GM12864 (cell line): ENCODE data around the gene RNF175.

Source experiments
- DNase-seq: peaks from one replicate; pipeline ENCODE4 v3.0.0-alpha.2; 2011; ENCODE audit warnings: low read depth
- H3K4me3 ChIP-seq: 2 replicates; pipeline ENCODE4 v1.5.1; 2011; ENCODE audit warnings: mild to moderate bottlenecking, low read depth, low read length, control low read depth
- TF ChIP-seq, protein P1 (sequence below): IDR thresholded peaks from 2 replicates; pipeline ENCODE4 v1.5.1; 2011; ENCODE audit warnings: low read depth, mild to moderate bottlenecking, moderate library complexity, low read length, control low read depth, inconsistent platforms; ENCODE audit errors: missing control alignments

Gene RNF175

DNA sequence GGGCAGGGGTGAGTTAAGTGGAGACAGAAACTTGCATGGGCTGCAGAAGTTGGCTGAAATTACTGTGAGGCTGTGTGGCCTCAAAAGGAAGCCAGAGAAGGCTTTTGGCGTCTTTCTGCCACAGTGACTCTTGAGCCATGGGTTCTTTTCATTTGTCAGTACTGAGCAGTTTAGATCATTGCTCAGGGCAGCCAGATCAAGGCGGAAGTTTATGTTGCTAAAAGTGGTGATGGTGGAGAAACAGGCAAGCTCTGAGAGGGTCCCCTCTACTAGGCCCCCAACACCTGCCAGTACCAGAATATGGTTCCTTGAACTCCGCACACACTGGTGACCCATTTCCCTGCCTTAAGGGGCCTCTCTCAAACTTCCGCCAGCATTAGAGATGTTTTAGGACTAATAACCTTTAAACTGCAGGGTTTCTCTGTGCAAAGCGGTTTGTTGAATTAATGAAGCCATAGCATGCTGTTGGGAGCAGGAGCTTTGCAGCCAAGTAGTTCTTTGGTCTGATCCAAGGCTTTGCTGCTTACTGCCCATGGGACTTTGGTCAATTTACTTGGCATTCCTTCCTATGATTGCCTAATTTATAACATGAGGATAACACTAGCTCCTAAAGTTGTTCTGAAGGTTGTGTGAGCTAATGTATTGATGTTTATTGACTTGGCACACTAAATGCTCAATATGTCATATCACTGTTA lies 34.5 kb downstream of the RNF175 start:
- no peak overlapping the region for H3K4me3 ChIP-seq
- TF ChIP-seq, protein P1, sequence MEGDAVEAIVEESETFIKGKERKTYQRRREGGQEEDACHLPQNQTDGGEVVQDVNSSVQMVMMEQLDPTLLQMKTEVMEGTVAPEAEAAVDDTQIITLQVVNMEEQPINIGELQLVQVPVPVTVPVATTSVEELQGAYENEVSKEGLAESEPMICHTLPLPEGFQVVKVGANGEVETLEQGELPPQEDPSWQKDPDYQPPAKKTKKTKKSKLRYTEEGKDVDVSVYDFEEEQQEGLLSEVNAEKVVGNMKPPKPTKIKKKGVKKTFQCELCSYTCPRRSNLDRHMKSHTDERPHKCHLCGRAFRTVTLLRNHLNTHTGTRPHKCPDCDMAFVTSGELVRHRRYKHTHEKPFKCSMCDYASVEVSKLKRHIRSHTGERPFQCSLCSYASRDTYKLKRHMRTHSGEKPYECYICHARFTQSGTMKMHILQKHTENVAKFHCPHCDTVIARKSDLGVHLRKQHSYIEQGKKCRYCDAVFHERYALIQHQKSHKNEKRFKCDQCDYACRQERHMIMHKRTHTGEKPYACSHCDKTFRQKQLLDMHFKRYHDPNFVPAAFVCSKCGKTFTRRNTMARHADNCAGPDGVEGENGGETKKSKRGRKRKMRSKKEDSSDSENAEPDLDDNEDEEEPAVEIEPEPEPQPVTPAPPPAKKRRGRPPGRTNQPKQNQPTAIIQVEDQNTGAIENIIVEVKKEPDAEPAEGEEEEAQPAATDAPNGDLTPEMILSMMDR = no peak
- DNase-seq = no peak

DNA sequence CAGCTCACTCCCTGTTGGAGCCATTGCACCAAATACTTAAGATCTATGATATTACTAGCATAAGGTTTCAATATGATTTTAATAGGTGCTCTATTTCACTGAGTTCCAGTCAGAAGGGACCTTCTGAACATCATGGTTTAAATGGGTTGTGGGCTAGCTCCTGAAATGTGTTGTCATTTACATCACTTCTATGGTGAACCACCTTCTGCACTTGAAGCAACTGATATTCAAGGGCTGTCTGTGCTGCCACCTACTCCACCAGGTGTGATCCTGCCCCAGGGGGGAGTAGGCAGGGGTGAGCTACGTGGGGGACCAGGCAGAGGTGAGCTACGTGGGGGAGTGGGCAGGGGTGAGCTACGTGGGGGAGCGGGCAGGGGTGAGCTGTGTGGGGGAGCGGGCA lies 35.2 kb downstream of the RNF175 start:
- DNase-seq = no peak
- TF ChIP-seq, protein P1 = no peak
- no peak overlapping the region for H3K4me3 ChIP-seq

GRCh38 chr4:153722036-153722435 lies 37.8 kb downstream of the RNF175 start:
- no peak overlapping the region for H3K4me3 ChIP-seq
- TF ChIP-seq, protein P1 = no peak
- no peak for DNase-seq

GRCh38 chr4:153713866-153714646 lies 45.8 kb downstream of the RNF175 start:
- no peak for DNase-seq
- TF ChIP-seq, protein P1 = no peak

DNA sequence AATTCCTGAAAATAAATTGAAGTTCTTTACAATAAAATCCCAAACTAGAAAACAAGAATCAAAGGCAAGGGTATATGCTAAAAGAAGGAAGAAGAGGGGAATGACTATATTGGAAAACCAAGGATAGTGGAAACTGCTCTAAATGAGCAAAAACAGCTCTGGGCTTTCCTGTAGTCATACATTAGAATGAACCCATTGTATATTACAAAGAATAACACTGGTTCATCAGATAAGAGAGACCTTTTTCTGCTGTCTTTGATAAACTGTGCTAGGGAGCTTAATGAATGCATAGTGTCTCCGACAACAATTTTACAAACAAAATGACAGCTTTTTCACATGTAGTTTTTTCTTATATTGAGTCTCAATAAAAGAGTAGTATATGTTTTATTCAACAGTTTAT lies 49.1 kb downstream of the RNF175 start:
- TF ChIP-seq, protein P1 = no peak
- H3K4me3 ChIP-seq = no peak overlapping the region
- no peak for DNase-seq

More at GRCh38 chr4:153713866-153714646, 45.8 kb downstream of the RNF175 start:
- no peak overlapping the region for H3K4me3 ChIP-seq

- no peak for DNase-seq
These were observed 53.3 kb downstream of the RNF175 start for GRCh38 chr4:153706519-153706918.

More at GRCh38 chr4:153706519-153706918, 53.3 kb downstream of the RNF175 start:
- TF ChIP-seq, protein P1 = no peak
- no peak overlapping the region for H3K4me3 ChIP-seq
